ENCODE results near the gene FAM117A. TPM values are rescaled to one million over a fixed set of nuclear protein-coding genes. Genes with fewer than 3 reads are reported as not detected.
A peak's percentile ranks its signal among the peaks of the same experiment; 100 is the strongest.

Gene FAM117A
- total and polyA plus RNA-seq, 12 donors = 4.0 to 14.0 (median 10.1) TPM

- H3K36me3 ChIP-seq = no peaks in the 10 kb centered on the region
- ATAC-seq (no peak), DNase-seq (no peak)
- TF ChIP-seq, protein P1, sequence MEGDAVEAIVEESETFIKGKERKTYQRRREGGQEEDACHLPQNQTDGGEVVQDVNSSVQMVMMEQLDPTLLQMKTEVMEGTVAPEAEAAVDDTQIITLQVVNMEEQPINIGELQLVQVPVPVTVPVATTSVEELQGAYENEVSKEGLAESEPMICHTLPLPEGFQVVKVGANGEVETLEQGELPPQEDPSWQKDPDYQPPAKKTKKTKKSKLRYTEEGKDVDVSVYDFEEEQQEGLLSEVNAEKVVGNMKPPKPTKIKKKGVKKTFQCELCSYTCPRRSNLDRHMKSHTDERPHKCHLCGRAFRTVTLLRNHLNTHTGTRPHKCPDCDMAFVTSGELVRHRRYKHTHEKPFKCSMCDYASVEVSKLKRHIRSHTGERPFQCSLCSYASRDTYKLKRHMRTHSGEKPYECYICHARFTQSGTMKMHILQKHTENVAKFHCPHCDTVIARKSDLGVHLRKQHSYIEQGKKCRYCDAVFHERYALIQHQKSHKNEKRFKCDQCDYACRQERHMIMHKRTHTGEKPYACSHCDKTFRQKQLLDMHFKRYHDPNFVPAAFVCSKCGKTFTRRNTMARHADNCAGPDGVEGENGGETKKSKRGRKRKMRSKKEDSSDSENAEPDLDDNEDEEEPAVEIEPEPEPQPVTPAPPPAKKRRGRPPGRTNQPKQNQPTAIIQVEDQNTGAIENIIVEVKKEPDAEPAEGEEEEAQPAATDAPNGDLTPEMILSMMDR (IDR thresholded peaks at IDR 0.05) = no peak
- intact Hi-C loops (cut with DNase I) = no loop called here
- H3K9me3 ChIP-seq = no peaks in the 10 kb centered on the region
- H3K27ac ChIP-seq = peak overlapping the region in 2 of 10 donors; percentile 32 to 87
- peaks cover 10 to 96% (median 62%) of the 10 kb centered on the region in 9 donors for H3K4me1 ChIP-seq
- H3K4me3 ChIP-seq = no peak overlapping the region
- H3K27me3 ChIP-seq = no peaks in the 10 kb centered on the region
- 67 to 70% methylated on average over 1 of the region's 1 CpG for WGBS, 2 donors
Measured at GRCh38 chr17:49745175-49746139, 18.5 kb downstream of the FAM117A start.

DNA sequence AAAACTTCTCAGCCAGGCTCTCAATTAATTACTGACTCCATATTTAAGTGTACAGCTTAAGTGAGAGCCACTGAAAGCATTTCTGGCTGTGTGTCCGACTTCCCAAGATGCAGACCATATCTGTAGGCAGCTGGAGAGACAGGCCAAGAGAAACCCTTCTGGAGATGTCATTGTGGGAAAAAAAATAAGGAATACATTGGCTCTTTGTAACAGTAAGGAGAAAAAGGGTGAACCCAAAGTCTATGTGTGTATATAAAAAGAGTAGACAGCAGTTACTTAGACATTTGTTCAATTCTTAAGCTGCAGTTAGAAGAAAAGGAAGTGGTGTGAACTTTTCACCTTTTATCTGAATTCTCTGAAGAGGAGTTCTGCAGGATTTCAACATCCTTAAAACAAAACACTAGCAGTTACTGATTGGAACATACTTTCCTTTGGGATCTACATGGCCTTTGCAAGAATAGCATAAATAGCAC, 21.7 kb downstream of the FAM117A start:
- DNase-seq (no peak), ATAC-seq (peak in 4 of 8 donors; percentile 25 to 45 (median 34))
- Histone ChIP-seq H3K4me3 (peak overlapping the region in 1 of 10 donors; percentile 42), H3K27me3 (no peaks in the 10 kb centered on the region), H3K27ac (peak overlapping the region in 9 of 10 donors; percentile 2 to 87 (median 69)), H3K4me1 (peaks cover 18 to 100% (median 82%) of the 10 kb centered on the region in 9 donors), H3K36me3 (no peaks in the 10 kb centered on the region), H3K9me3 (no peaks in the 10 kb centered on the region)
- TF ChIP-seq, protein P1 (IDR thresholded peaks at IDR 0.05) = no peak
- 16 to 31% methylated on average over 1 of the region's 1 CpG for WGBS, 2 donors
- intact Hi-C loops (cut with DNase I) = loop anchor here in 1 of 10 donors (2.0 kb wide), 1 partner anchor 21 kb away; no protein-coding TSS in a partner anchor

DNA sequence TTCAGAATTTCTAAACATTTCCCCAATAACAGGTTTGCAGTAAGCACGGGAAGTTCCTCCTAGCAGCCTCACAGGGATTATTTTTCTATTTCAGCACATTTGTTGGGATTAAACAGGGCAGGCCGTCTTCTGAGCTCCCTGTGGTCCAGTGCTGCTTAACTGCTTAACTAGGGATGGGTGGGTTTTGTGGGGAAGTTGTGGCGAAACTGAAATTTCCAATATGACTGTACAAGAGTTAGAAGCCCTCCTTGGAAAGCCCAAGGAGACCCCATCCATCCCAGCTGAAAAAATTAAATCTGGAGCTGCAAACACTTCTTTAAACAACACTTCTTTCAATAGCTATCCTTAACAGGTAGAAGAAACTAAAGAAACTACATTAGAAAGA, 22.2 kb downstream of the FAM117A start:
- ATAC-seq (peak in 1 of 8 donors; percentile 22), DNase-seq (no peak)
- intact Hi-C loops (cut with DNase I) = loop anchor here in 1 of 10 donors (2.0 kb wide), 1 partner anchor 21 kb away; no protein-coding TSS in a partner anchor
- Histone ChIP-seq H3K4me3 (peak overlapping the region in 2 of 10 donors; percentile 3 to 42), H3K4me1 (peaks cover 18 to 97% (median 77%) of the 10 kb centered on the region in 9 donors), H3K27me3 (no peaks in the 10 kb centered on the region), H3K9me3 (no peaks in the 10 kb centered on the region), H3K36me3 (no peaks in the 10 kb centered on the region), H3K27ac (peak overlapping the region in 9 of 10 donors; percentile 2 to 87 (median 69))
- TF ChIP-seq, protein P1 (IDR thresholded peaks at IDR 0.05) = no peak
- 66 to 72% methylated on average over 3 of the region's 3 CpGs for WGBS, 2 donors

GRCh38 chr17:49741009-49741691, 22.8 kb downstream of the FAM117A start:
- peak overlapping the region in 2 of 10 donors; percentile 3 to 42 for H3K4me3 ChIP-seq
- H3K4me1 ChIP-seq = peaks cover 18 to 91% (median 75%) of the 10 kb centered on the region in 9 donors

More at GRCh38 chr17:49741009-49741691, 22.8 kb downstream of the FAM117A start:
- Histone ChIP-seq H3K27ac (peak overlapping the region in 9 of 10 donors; percentile 51 to 87 (median 69)), H3K27me3 (no peaks in the 10 kb centered on the region), H3K36me3 (no peaks in the 10 kb centered on the region), H3K9me3 (no peaks in the 10 kb centered on the region)
- ATAC-seq (peak in 4 of 8 donors; percentile 30 to 56 (median 44)), DNase-seq (no peak)
- intact Hi-C loops (cut with DNase I) = no loop called here
- TF ChIP-seq, protein P1 (IDR thresholded peaks at IDR 0.05) = no peak
- WGBS, 2 donors = 39 to 43% methylated on average over 5 of the region's 5 CpGs

All from heart right ventricle (tissue), 16 donors.